HepG2 (cell line): Measurements from ENCODE around the gene CUL4A. TPM values are rescaled to one million over a fixed set of nuclear protein-coding genes. Genes with fewer than 3 reads are reported as not detected.

Source experiments
- ATAC-seq: fragments of 200-7000 bp; cut with Tn5 transposase; 3 replicates; pipeline ENCODE4 v1.9.1; 2020; ENCODE audit warnings: mild to moderate bottlenecking, moderate library complexity
- BruUV-seq: library from RNA; stranded (reverse); fragments of 400-500 nt; replicated peaks from 2 replicates; lab custom pipeline; 2021; lab: Mats Ljungman, UMichigan
- CTCF ChIA-PET: fragments of 300-600 bp; formaldehyde crosslinking; extraction: SDS; loops from one replicate; lab custom pipeline; 2021; ENCODE audit warnings: low total read pairs, inconsistent platforms, low intra/inter-chr PET ratio; lab: Yijun Ruan, JAX
- POLR2A ChIA-PET: fragments of 350-600 bp; sonication (Branson Sonifier 250); formaldehyde crosslinking; loops from one replicate; lab custom pipeline; 2020; ENCODE audit warnings: antibody characterized with exemption, inconsistent platforms; lab: Yijun Ruan, JAX
- DNase-seq: peaks from one replicate; pipeline ENCODE4 v3.0.0-alpha.2; 2015; ENCODE audit warnings: low spot score
- FAIRE-seq: peaks from 3 replicates; lab custom pipeline; 2011; peaks lifted over from hg19 to GRCh38; lab: Jason Lieb, UNC
- H2AFZ ChIP-seq: one replicate; pipeline ENCODE4 v1.6.1; 2011; ENCODE audit warnings: low read length, inconsistent platforms
- H3K27ac ChIP-seq: fragments of 300-600 bp; 3 replicates; pipeline ENCODE4 v1.8.0; 2011; ENCODE audit warnings: mixed run types, mild to moderate bottlenecking, mixed read lengths, low read length, inconsistent platforms; ENCODE audit not compliant: insufficient read depth; ENCODE audit errors: extremely low read length
- H3K27me3 ChIP-seq, 2 experiments: fragments of 200-600 bp in 1 of 2; 2 replicates in 1 of 2; 3 replicates in 1 of 2; pipeline versions ENCODE4 v1.6.0 to v1.8.0; 2011; ENCODE audit warnings: low read length in 2 of 2, mild to moderate bottlenecking in 2 of 2, moderate library complexity in 2 of 2, inconsistent platforms in 1 of 2; ENCODE audit not compliant: insufficient read depth in 2 of 2, control insufficient read depth in 1 of 2
- H3K36me3 ChIP-seq, 2 experiments: fragments of 200-600 bp in 1 of 2; replicated peaks in 1 of 2; 2 replicates in 1 of 2; 3 replicates in 1 of 2; pipeline versions ENCODE4 v1.5.1 to v1.8.0; 2011; ENCODE audit warnings: low read length in 2 of 2, inconsistent platforms in 1 of 2; ENCODE audit not compliant: insufficient read depth in 2 of 2, control insufficient read depth in 1 of 2
- H3K4me1 ChIP-seq: 2 replicates; pipeline ENCODE4 v1.5.1; 2012; ENCODE audit warnings: low read length, inconsistent platforms; ENCODE audit not compliant: insufficient read depth
- H3K4me2 ChIP-seq: 2 replicates; pipeline ENCODE4 v1.6.0; 2011; ENCODE audit warnings: low read depth, low read length, inconsistent platforms
- H3K4me3 ChIP-seq, 3 experiments: fragments of 200-600 bp in 1 of 3; sonication (generic), shearing (Covaris generic) in 1 of 3; replicated peaks in 1 of 3; 2 replicates each; pipeline ENCODE4 v1.5.1; 2011 to 2016; ENCODE audit warnings: low read length in 3 of 3, inconsistent platforms in 2 of 3, low read depth in 2 of 3, mild to moderate bottlenecking in 2 of 3, control low read depth in 1 of 3, mixed read lengths in 1 of 3; ENCODE audit not compliant: insufficient read depth in 1 of 3
- H3K79me2 ChIP-seq: one replicate; pipeline ENCODE4 v1.6.1; 2011; ENCODE audit warnings: low read length, inconsistent platforms; ENCODE audit not compliant: insufficient read depth
- H3K9ac ChIP-seq: 2 replicates; pipeline ENCODE4 v1.6.0; 2011; ENCODE audit warnings: mild to moderate bottlenecking, low read depth, low read length, inconsistent platforms; ENCODE audit not compliant: insufficient read depth
- H3K9me3 ChIP-seq: 2 replicates; pipeline ENCODE4 v1.5.1; 2012; ENCODE audit warnings: mild to moderate bottlenecking, low read length
- H4K20me1 ChIP-seq: 2 replicates; pipeline ENCODE4 v1.6.0; 2011; ENCODE audit warnings: inconsistent platforms, mild to moderate bottlenecking, low read length, moderate library complexity; ENCODE audit not compliant: insufficient read depth
- CEBPG ChIP-seq: IDR thresholded peaks from 2 replicates; pipeline ENCODE4 v1.6.1; 2016
- ZBTB33 ChIP-seq: sonication (generic); formaldehyde crosslinking; IDR thresholded peaks from 2 replicates; pipeline ENCODE4 v1.4.0; 2020; ENCODE audit warnings: missing genetic modification reagents
- WGBS: methylation state at CpG from one replicate; pipeline ENCODE4 v1.1.6; 2017; ENCODE audit warnings: low lambda C conversion rate; 5-methylcytosine and 5-hydroxymethylcytosine counted together
- in situ Hi-C: cut with HindIII; loops from 2 replicates; pipeline ENCODE4 v1.10.0; 2017; ENCODE audit warnings: low pct_unique_long_range_greater_than_20kb; ENCODE audit not compliant: extremely low pct_ligation_motif_present
- intact Hi-C: fragments of 100-400 bp; cut with micrococcal nuclease; formaldehyde crosslinking; loops from one replicate; pipeline ENCODE4 v1.10.0; 2022; ENCODE audit not compliant: unreplicated experiment
- polyA plus RNA-seq, 8 experiments: library from polyadenylated mRNA; depleted of rRNA in 3 of 8; stranded (reverse) in 7 of 8; unstranded in 1 of 8; fragments of >200 nt; fragmentation: Illumina TruSeq in 4 of 8; extraction: Trizol in 4 of 8; gene quantifications; 2 replicates each; pipeline versions ENCODE4 v1.2.1 to v1.2.3, GENCODE V29; 2011 to 2016; ENCODE audit warnings: low read depth in 4 of 8, missing spikeins in 1 of 8, mixed read lengths in 1 of 8; ENCODE audit not compliant: insufficient read depth in 1 of 8
- total RNA-seq, 5 experiments: library from RNA; depleted of rRNA; stranded (reverse); fragments of >200 nt; fragmentation: Illumina TruSeq; extraction: Trizol; gene quantifications; 2 replicates each; pipeline ENCODE4 v1.2.3, GENCODE V29; 2016; ENCODE audit warnings: low read depth in 1 of 5

The CUL4A gene
- total and polyA plus RNA-seq, 2 of the 13 experiments (the other 11 are each of a cell fraction or from before 2014, with no cell fraction given): 51.2 to 75.3 TPM

GRCh38 chr13:113184568-113185440, 24.6 kb upstream of the CUL4A start:
- ATAC-seq (no peak), FAIRE-seq (no peak), DNase-seq (no peak)
- WGBS: 94% methylated on average over 17 of the region's 22 CpGs
- intact Hi-C loops: loop anchor here (5.0 kb wide), 1 partner anchor 63 kb away; the partner anchor contains the start of gene F10
- Histone ChIP-seq H3K36me3 (peaks cover 24 to 60% of the 10 kb centered on the region in 2 experiments), H3K4me2 (no peak overlapping the region), H3K27me3 (no peaks in the 10 kb centered on the region), H3K27ac (peak overlapping the region; percentile 87), H3K4me1 (peaks cover 30% of the 10 kb centered on the region), H3K4me3 (no peak overlapping the region; a peak in 1 of 6 replicates), H4K20me1 (no peaks in the 10 kb centered on the region; the same call in 1 of the 2 replicates), H3K9ac (no peak overlapping the region; the same call in 1 of the 2 replicates), H3K79me2 (peaks cover 4% of the 10 kb centered on the region), H2AFZ (no peak overlapping the region), H3K9me3 (no peaks in the 10 kb centered on the region)
- in situ Hi-C loops: no loop called here
- POLR2A ChIA-PET: interaction anchor here (1.3 to 2.4 kb wide), 2 partner anchors 13 to 15 kb away, joined by 3 to 10 read pairs; no protein-coding TSS in a partner anchor
- BruUV-seq: no TSS peak
- CTCF ChIA-PET: no interaction called here
- TF ChIP-seq ZBTB33 (CRISPR knock-in tag) (0 out of 2 replicates have a peak, but pooled peaks have one; percentile 15), CEBPG (CRISPR knock-in tag) (no peak)
